Activated T-helper 1 cell treated with anti-CD3 and anti-CD28 coated beads, Interleukin-2, amount 50 U/mL, for 16 hours (primary cell): ENCODE results near the gene TES.
A peak's percentile ranks its signal among the peaks of the same experiment; 100 is the strongest.

Source experiments
- DNase-seq, 2 donors: peaks; one replicate each; pipeline ENCODE4 v3.0.0-alpha.2; 2020; ENCODE audit warnings: low read depth in 1 of 2, low spot score in 1 of 2

Gene TES

DNA sequence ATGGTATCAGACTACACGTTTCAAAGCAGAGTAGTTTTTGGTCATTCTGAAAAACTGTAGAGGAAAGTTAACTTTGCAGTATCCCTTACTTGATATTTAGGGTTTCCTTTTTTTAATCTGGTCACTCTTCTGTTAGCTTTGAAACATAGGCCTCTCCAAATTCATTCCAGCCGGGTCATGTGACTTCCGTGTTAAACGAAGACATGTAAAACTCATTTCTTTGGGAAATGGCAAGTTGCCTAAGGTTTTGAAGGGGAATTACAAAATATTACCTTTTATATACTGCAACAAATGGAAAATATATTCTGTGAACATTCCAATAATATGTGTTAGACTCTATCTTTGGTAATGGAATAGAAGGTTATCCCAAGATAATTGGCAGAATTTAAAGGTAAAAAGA is 9.5 kb downstream of the TES start:
- DNase-seq: no peak

GRCh38 chr7:116222501-116222900 is 12.2 kb downstream of the TES start:
- no peak for DNase-seq

- DNase-seq: no peak
These were observed 13.2 kb downstream of the TES start for GRCh38 chr7:116223588-116223987.

- no peak for DNase-seq
These were observed 14.3 kb downstream of the TES start for GRCh38 chr7:116224492-116225098.

GRCh38 chr7:116225860-116226259 is 15.5 kb downstream of the TES start:
- no peak for DNase-seq

DNA sequence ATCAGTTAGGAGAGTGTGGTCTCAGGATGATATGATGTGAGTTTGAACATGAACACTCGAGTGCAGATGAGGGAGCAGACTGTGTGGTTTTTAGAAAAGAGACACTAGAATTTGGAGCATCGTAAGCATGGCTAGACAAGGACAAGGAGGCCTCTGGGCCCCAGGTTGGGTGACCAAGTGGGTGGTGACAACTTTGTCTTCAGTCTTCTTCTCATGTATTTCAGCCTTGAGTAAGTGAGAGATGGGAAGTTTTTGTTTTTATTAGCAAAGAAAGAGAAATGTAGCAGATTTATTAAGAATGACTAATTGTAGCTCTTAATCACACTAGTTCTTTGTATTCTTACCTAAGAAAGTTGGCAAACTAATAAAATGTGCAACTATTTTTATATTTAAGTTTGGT is 16.3 kb downstream of the TES start:
- DNase-seq: no peak

GRCh38 chr7:116227678-116228239 is 17.4 kb downstream of the TES start:
- no peak for DNase-seq

DNA sequence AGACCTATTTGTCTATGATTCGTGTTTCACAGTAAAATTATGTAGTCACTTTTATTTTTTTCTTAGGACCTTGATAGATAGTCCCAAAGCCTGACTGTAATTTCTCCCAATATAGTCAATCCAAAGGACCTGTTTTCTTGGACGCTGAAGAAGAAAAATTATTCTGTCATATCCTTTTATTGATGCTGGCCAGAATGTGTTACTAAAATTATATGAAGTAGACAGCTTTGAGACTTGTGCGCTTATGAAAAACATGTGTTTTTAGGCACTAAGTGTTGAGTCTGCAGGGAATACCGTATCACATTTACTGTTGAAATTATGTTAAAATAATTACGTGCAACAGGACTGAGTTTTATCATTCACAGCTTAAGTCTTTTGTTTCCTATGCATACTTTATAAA is 17.9 kb downstream of the TES start:
- no peak for DNase-seq

GRCh38 chr7:116229366-116229765 is 19.0 kb downstream of the TES start:
- no peak for DNase-seq

DNA sequence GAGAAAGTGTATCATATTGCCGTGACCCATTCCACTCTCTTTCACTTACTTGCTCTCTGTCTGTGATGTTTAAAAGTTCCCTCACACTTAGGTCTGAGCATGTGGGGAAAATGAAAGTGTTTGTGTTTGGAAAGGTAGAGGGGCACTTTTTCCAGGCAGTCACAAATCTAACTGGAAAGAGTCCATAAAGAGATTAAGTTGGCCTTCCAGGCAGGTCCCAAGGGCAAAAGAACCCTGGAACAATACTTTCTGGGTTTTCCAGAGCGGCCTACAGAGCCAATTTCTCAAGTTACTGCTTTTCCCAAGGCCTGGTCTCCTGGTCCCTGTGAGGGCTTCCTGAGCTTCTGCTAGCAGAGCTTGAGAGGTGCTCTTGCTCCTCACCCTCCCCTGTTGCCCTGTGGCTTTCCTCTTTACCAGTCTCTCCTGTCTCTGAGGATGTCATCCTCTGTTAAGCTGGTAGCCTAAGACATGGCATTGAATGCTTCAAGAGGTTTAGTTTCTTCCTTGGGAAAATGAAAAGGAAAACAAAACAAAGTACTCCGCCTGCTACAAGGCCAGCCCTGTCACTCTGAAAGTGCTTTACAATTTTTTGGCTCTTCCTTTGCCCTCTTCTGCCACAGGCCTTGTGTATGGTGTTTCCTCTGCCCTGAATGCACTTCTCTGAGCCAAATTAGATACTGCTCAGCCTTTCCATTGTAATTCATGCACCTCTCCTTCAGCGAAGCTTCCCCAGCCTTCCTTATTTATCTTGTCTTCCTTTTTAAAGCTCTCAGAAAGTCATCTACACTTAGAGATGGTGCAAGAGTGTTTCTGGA is 20.1 kb downstream of the TES start:
- DNase-seq: no peak

GRCh38 chr7:116231543-116231942 is 21.2 kb downstream of the TES start:
- no peak for DNase-seq

- DNase-seq: no peak
These were observed 21.6 kb downstream of the TES start for GRCh38 chr7:116231949-116232348.

- no peak for DNase-seq
These were observed 22.0 kb downstream of the TES start for GRCh38 chr7:116232350-116232749.

DNA sequence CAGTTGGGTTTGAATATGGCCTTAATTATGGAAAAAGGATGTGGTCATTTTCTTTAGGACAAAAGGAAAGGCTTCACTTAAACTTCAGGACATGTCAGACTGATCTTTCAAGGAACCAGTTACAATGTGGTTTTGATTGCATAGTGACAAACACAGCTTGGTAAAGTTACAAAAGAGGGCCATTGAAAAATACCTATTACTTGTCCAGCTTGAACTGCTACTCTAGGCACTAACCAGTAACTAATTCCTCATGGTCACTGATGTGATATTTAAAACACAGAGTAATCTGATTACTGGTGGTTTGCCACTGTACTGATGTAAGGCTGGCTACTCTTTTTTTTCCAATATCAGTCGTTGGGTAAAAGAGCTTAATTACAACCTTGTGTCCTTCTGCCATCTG is 22.6 kb downstream of the TES start:
- no peak for DNase-seq

- no peak for DNase-seq
These were observed 24.3 kb downstream of the TES start for GRCh38 chr7:116234517-116235200.

DNA sequence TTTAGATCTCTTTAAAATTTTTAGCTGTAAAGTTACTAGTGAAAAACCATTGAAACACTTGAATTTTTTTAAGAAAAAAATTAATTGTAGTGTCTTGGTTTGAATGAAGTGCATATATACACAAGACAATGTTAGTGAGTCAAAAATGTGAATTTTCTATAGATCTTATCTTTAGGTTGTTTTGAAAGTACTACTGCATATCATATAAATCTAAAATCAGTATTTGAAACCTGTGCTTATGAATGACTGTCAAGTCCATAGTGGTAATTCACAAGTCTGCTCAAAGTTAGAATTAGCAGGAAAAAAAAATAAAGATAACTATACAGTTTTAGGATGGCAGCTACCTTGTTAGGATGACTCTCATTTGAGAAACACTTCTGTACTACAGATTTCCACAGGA is 25.0 kb downstream of the TES start:
- no peak for DNase-seq

- DNase-seq: peak; percentile 7 to 15
These were observed 25.8 kb downstream of the TES start for GRCh38 chr7:116236020-116236630.

GRCh38 chr7:116239020-116239419 is 28.7 kb downstream of the TES start:
- no peak for DNase-seq

- no peak for DNase-seq
These were observed 29.1 kb downstream of the TES start for GRCh38 chr7:116239434-116239833.

- DNase-seq: no peak
These were observed 29.8 kb downstream of the TES start for GRCh38 chr7:116240024-116240668.

- DNase-seq: no peak
These were observed 31.0 kb downstream of the TES start for GRCh38 chr7:116241291-116241690.
